Renal pelvis (tissue), 12 donors: ENCODE measurements around the gene TRIP10. TPM values are rescaled to one million over a fixed set of nuclear protein-coding genes. Genes with fewer than 3 reads are reported as not detected.
"Not testable (repeated sequence)": the region's sequence is repeated elsewhere in the genome, so short reads cannot be mapped to it uniquely, and the experiment has no call there.

ENCODE experiments used
- DNase-seq: peaks from one replicate; pipeline ENCODE4 v3.0.0-alpha.2; 2013
- long read RNA-seq, 16 experiments: transcript quantifications; one replicate each; lab custom pipeline, GENCODE V29; 2026
- polyA plus RNA-seq, 3 donors: library from polyadenylated mRNA; unstranded; fragments of 120-200 nt; gene quantifications; one replicate each; pipeline ENCODE4 v1.2.1, GENCODE V29; 2013; ENCODE audit not compliant: insufficient read length in 3 of 3

The TRIP10 gene, protein sequence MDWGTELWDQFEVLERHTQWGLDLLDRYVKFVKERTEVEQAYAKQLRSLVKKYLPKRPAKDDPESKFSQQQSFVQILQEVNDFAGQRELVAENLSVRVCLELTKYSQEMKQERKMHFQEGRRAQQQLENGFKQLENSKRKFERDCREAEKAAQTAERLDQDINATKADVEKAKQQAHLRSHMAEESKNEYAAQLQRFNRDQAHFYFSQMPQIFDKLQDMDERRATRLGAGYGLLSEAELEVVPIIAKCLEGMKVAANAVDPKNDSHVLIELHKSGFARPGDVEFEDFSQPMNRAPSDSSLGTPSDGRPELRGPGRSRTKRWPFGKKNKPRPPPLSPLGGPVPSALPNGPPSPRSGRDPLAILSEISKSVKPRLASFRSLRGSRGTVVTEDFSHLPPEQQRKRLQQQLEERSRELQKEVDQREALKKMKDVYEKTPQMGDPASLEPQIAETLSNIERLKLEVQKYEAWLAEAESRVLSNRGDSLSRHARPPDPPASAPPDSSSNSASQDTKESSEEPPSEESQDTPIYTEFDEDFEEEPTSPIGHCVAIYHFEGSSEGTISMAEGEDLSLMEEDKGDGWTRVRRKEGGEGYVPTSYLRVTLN
- polyA plus RNA-seq, result 10 to 100 TPM; 51.7 to 71.8 (median 58.3) TPM
- long read RNA-seq, donor 1, partial matches to known transcripts, result 5 of 7 reads
- long read RNA-seq, donor 1, other reads (novel, unspliced or antisense), result 0 of 7 reads
- long read RNA-seq, donor 2, transcript TRIP10-202 (14 exons, 2,035 nt), result major isoform, 5 of 17 reads
- long read RNA-seq, donor 2, partial matches to known transcripts, result 6 of 17 reads
- long read RNA-seq, donor 2, other reads (novel, unspliced or antisense), result 0 of 17 reads
- long read RNA-seq, donor 3, transcript TRIP10-202 (14 exons, 2,035 nt), result major isoform, 5 of 12 reads
- long read RNA-seq, donor 3, partial matches to known transcripts, result 5 of 12 reads
- long read RNA-seq, donor 3, other reads (novel, unspliced or antisense), result 0 of 12 reads
- long read RNA-seq, donor 4, partial matches to known transcripts, result 10 of 15 reads
- long read RNA-seq, donor 4, other reads (novel, unspliced or antisense), result 0 of 15 reads
- long read RNA-seq, donor 5, partial matches to known transcripts, result 0 of 3 reads
- long read RNA-seq, donor 5, other reads (novel, unspliced or antisense), result 0 of 3 reads
- long read RNA-seq, donor 6, partial matches to known transcripts, result 5 of 9 reads
- long read RNA-seq, donor 6, other reads (novel, unspliced or antisense), result 0 of 9 reads
- long read RNA-seq, donor 7, partial matches to known transcripts, result 17 of 22 reads
- long read RNA-seq, donor 7, other reads (novel, unspliced or antisense), result 0 of 22 reads
- long read RNA-seq, donor 8, transcript TRIP10-202 (14 exons, 2,035 nt), result major isoform, 5 of 5 reads
- long read RNA-seq, donor 8, partial matches to known transcripts, result 0 of 5 reads
- long read RNA-seq, donor 8, other reads (novel, unspliced or antisense), result 0 of 5 reads
- long read RNA-seq, donor 9, partial matches to known transcripts, result 5 of 12 reads
- long read RNA-seq, donor 9, other reads (novel, unspliced or antisense), result 0 of 12 reads
- long read RNA-seq, donor 10, partial matches to known transcripts, result 14 of 19 reads
- long read RNA-seq, donor 10, other reads (novel, unspliced or antisense), result 0 of 19 reads
- long read RNA-seq, donor 11, partial matches to known transcripts, result 0 of 4 reads
- long read RNA-seq, donor 11, other reads (novel, unspliced or antisense), result 0 of 4 reads
- long read RNA-seq, donor 12, transcript TRIP10-202 (14 exons, 2,035 nt), result major isoform, 6 of 27 reads
- long read RNA-seq, donor 12, partial matches to known transcripts, result 17 of 27 reads
- long read RNA-seq, donor 12, other reads (novel, unspliced or antisense), result 0 of 27 reads
- long read RNA-seq, donor 13, partial matches to known transcripts, result 8 of 11 reads
- long read RNA-seq, donor 13, other reads (novel, unspliced or antisense), result 0 of 11 reads
- long read RNA-seq, donor 14, result 0 reads
- long read RNA-seq, donor 15, result 0 reads
- long read RNA-seq, donor 16, transcript TRIP10-202 (14 exons, 2,035 nt), result major isoform, 8 of 32 reads
- long read RNA-seq, donor 16, partial matches to known transcripts, result 22 of 32 reads
- long read RNA-seq, donor 16, other reads (novel, unspliced or antisense), result 0 of 32 reads

- DNase-seq, result no peak
Observed at GRCh38 chr19:6739390-6739882, at the start of gene TRIP10. Gene TRIP10 (plus strand): TSS chr19:6739680. CDS start chr19:6739762, 82 bp downstream.

DNA sequence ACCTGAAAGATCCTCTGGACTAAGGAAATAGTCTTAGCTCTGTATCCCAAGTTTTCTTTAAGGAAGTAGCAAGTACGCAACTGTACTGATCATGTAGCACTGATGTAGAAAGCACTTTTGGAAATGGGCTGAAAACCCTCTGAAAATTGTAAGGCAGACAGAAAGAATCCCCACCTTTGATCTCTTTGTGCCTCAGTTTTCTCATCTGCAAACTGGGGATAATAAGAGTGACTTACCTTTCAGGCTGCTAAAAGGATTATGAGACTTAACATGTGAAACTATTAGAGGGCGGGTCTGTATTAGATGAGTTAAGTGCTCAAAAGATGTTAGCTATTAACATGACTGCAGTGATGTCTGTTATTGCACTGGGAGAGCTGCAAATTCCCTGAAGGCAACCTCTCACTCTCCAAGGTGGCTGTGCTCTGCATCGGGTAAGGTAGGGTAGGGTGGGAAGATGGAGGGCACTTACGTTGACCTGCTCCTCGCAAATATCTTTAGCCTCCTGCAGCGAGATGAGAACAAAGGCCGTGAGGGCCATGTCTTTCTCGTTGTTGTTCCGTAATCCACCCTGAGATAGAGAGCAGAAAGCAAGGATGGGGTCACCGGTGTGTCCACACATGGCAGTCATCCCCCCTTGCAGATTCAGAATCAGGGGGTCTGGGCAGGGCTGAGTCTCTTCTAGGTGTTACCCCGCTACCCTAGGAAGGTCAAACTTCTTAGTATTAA, 49.2 kb upstream of the TRIP10 start:
- no peak for DNase-seq

GRCh38 chr19:6691342-6691741, 48.1 kb upstream of the TRIP10 start:
- DNase-seq, result no peak

DNA sequence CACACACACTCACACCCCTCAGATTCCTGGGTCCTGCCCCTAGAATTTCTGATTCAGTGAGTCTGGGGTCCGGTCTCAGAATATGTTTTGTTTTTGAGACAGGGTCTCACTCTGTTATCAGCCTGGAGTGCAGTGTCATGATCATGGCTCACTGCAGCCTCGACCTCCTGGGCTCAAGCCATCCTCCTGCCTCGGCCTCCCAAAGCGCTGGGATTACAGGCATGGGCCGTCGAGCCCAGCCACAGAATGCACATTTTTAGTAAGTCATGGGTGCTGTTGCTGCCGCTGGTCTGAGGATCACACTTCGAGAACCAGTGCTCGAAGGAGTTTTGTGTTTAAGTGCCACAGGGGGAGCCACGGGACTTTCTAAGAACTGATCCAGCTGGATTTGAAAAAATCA, 47.5 kb upstream of the TRIP10 start:
- DNase-seq, result no peak

GRCh38 chr19:6693056-6693471, 46.4 kb upstream of the TRIP10 start:
- no peak for DNase-seq

DNA sequence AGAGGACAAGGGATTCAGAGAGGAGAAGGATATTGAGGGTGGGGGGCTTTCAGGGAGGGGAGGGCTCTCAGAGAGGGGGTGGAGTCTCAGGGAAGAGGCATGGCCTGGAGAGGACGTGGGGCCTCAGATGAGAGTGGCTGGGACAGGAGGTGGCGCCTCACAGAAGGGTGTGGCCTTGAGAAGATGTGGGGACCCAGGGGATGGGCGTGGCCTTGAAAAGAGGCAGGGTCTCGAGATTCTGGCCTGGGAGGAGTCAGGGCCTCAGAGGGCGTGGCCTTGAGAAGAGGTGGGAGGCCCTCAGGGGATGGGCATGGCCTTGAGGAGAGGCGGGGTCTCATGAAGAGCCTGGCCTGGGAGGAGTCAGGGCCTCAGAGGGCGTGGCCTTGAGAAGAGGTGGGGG, 45.8 kb upstream of the TRIP10 start:
- DNase-seq, result no peak

DNA sequence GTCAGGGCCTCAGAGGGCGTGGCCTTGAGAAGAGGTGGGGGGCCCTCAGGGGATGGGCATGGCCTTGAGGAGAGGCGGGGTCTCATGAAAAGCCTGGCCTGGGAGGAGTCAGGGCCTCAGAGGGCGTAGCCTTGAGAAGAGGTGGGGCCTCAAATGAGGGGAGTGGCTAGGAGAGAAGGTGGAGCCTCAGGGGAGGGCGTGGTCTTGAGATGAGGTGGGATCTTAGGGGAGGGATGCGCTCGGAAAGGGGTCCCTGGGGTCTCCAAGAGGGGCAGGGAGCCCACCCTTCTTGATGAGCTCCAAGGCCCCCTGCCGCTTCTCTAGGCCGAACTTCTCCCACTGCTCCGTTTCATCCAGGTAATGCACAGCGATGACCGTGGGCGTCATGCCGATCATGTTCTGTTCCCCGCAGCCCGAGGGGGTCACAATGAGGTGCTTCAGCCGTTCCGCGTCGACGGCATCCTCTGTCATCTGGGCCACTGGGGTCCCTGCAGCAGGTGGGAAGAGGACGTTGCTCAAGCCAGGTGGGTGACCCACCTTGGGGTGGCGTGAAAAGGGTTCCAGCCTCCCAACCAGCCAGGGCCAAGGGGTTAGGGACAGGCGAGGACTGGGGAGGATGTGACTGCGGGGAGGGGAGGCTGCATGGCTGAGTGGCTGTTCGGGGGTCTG, 45.2 kb upstream of the TRIP10 start:
- DNase-seq, result no peak

DNA sequence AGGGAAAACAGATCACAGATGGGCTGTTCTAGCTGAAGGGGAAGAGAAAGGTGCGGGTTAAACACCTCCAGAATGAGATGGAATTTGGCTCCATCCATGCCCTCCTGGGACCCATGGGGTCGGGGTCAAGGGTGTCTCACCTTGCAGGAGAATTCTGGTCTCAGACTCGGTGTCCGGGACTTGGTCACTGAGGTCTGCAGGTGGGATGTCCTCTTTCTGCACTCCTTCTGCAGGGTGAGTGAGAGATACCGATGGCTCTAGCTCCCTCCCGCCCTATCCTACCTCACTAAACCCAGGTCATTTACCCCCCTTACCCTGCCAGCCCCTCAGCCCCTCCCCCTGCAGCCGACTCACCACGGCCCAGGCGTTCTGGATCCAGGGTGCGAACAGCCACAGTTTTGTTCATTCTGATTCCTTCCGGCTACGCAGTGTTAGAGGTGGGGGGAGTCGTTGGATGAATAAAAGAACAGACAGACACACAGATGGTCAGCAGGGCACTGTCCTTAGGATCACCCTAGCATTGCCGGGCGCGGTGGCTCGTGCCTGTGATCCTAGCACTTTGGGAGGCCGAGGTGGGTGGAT, 43.1 kb upstream of the TRIP10 start:
- DNase-seq, result no peak

DNA sequence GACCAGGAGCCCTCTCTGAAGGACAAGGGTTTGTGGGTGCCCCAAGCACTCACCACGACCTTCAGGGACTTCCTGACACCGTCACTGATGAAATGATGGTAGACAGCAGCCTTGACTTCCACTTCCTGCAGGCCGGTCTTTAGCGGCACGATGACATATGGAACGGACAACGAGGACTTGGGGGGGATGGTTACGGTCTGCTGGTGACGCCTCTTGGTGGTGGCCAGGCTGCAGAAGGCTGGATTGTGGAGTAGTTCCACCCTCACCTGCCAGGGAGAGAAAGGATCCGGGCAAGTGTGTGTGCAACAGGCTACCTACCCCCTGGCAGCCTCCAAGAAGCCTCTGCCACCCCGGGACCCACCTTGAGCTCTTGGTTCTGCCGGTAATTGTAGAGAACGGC, 42.2 kb upstream of the TRIP10 start:
- DNase-seq, result no peak

DNA sequence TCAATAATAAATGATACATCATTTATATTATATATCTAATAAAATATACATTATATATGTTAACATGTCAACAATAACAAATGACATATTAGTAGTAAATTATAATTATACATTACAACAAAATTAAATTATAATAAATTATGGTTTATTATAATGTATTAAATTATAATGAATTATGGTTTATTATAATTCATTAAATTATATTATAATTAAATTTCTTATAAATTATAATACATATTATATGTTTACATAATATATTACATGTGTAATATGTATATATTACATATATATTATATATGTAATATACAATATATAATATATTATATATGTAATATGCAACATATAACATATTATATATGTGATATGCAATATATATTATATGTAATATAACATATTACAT, 39.5 kb upstream of the TRIP10 start:
- no peak for DNase-seq

DNA sequence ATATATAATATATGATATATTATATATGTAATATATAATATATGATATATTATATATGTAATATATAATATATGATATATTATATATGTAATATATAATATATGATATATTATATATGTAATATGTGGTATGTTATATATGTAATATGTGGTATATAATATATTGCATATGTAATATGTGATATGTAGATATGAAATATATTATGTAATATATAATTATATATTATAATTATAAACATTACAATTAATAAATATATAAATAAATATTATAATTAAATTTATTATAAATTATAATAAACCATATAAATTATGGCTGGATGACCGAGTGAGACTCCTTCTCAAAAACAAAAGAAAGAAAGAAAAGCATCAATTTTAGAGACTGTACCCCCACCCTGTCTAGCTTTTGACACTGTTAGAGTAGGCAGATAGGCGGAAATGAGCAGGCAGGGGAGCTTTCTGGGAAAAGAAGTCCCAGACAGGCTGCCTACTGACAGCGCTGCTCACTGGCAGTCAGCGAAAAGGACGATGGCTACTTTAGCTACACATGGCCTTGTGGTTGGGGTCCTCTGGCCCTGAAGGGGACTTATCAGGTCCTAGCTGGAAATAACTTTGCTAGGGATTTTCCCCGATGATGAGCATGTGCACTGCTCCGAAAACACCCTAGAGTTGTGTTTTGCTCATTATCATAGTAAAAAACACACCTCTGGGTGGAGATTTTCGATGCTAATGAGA, 38.7 kb upstream of the TRIP10 start:
- no peak for DNase-seq

DNA sequence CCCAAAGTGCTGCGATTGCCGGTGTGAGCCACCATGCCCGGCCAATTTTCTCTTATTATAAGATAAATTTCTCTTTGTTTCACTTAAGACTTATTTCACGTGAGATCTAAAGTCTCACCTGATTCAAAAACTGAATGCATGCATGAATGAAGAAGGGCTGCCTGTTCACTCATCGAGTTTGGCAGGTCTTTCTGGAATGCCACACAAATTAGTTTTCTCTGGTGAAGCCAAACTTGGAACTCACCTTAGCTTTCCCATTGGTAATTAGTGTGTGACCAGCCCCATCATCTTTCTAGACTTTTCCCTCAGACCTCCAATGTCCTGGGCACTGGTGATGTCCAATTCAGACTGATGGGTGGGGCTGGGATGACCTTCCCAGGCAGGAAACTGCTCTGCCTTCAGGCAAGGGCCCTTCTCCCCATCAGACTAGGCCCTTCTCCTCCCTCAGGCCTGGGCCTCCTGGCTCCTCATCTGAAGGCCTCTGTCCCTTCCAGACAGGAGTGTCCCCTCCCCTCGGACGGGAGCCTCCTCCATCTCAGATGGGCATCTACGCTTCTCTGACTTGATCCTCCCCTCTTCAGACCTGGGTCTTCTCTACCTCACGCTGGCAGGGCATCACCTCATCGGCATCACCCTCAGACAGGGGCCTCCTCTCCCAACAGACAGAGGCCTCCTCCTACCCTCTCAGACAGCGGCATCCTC, 33.4 kb upstream of the TRIP10 start:
- no peak for DNase-seq

DNA sequence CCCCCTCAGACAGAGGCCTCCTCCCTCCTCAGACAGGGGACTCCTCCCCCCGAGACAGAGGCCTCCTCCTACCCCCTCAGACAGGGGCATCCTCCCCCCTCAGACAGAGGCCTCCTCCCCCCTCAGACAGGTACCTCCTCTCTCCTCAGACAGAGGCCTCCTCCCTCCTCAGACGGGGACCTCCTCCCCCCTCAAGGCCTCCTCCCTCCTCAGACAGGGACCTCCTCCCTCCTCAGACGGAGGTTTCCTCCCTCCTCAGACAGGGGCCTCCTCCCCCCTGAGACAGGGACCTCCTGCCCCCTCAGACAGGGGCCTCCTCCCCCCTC, 32.9 kb upstream of the TRIP10 start:
- no peak for DNase-seq

GRCh38 chr19:6707011-6707657, 32.3 kb upstream of the TRIP10 start:
- no peak for DNase-seq

GRCh38 chr19:6707658-6708018, 31.8 kb upstream of the TRIP10 start:
- DNase-seq, result no peak

GRCh38 chr19:6708346-6708745, 31.1 kb upstream of the TRIP10 start:
- DNase-seq, result no peak

GRCh38 chr19:6708913-6709312, 30.6 kb upstream of the TRIP10 start:
- not testable (repeated sequence) for DNase-seq
